Activated naive CD8-positive, alpha-beta T cell treated with anti-CD3 and anti-CD28 coated beads, Interleukin-2, amount 50 U/mL, for 24 hours (primary cell): Measurements from ENCODE around the gene KRT7.

ENCODE experiments used
- ATAC-seq: fragments of 150-1000 bp; cut with Tn5 transposase; one replicate; pipeline ENCODE4 v1.10.0; 2021
- DNase-seq: peaks from one replicate; pipeline ENCODE4 v3.0.0; 2021
- H3K27ac Mint-ChIP-seq: one replicate; pipeline ENCODE4 v1.8.0; 2021; ENCODE audit warnings: mild to moderate bottlenecking, mixed read lengths
- H3K27me3 Mint-ChIP-seq: one replicate; pipeline ENCODE4 v1.8.0; 2021; ENCODE audit warnings: mixed read lengths
- H3K36me3 Mint-ChIP-seq: one replicate; pipeline ENCODE4 v1.8.0; 2021; ENCODE audit warnings: low read depth, mixed read lengths
- H3K4me1 Mint-ChIP-seq: one replicate; pipeline ENCODE4 v1.8.0; 2021; ENCODE audit warnings: mixed read lengths
- H3K4me3 Mint-ChIP-seq: one replicate; pipeline ENCODE4 v1.8.0; 2021; ENCODE audit warnings: mild to moderate bottlenecking, moderate library complexity, mixed read lengths
- H3K9me3 Mint-ChIP-seq: one replicate; pipeline ENCODE4 v1.8.0; 2021; ENCODE audit warnings: mixed read lengths

The KRT7 gene

GRCh38 chr12:52228366-52228765 lies 4.7 kb upstream of the KRT7 start:
- no peak for DNase-seq
- no peaks in the 10 kb centered on the region for H3K9me3 Mint-ChIP-seq
- no peaks in the 10 kb centered on the region for H3K36me3 Mint-ChIP-seq
- H3K4me1 Mint-ChIP-seq: peaks cover 8% of the 10 kb centered on the region
- peaks cover 69% of the 10 kb centered on the region for H3K27me3 Mint-ChIP-seq
- H3K27ac Mint-ChIP-seq: no peak overlapping the region
- ATAC-seq: no peak
- H3K4me3 Mint-ChIP-seq: no peak overlapping the region

- Mint-ChIP-seq H3K36me3 (no peaks in the 10 kb centered on the region), H3K9me3 (no peaks in the 10 kb centered on the region), H3K4me3 (no peak overlapping the region), H3K27ac (no peak overlapping the region), H3K27me3 (peaks cover 70% of the 10 kb centered on the region), H3K4me1 (peaks cover 6% of the 10 kb centered on the region)
- DNase-seq (no peak), ATAC-seq (no peak)
Observed at GRCh38 chr12:52228931-52229330, 4.1 kb upstream of the KRT7 start.

GRCh38 chr12:52229836-52230343 lies 3.2 kb upstream of the KRT7 start:
- H3K9me3 Mint-ChIP-seq: no peaks in the 10 kb centered on the region
- DNase-seq (no peak), ATAC-seq (no peak)
- H3K27ac Mint-ChIP-seq: no peak overlapping the region
- peaks cover 3% of the 10 kb centered on the region for H3K4me1 Mint-ChIP-seq
- H3K36me3 Mint-ChIP-seq: no peaks in the 10 kb centered on the region
- peaks cover 70% of the 10 kb centered on the region for H3K27me3 Mint-ChIP-seq
- H3K4me3 Mint-ChIP-seq: no peak overlapping the region

GRCh38 chr12:52230364-52231281 lies 2.4 kb upstream of the KRT7 start:
- no peak for DNase-seq
- H3K9me3 Mint-ChIP-seq: no peaks in the 10 kb centered on the region
- peaks cover 71% of the 10 kb centered on the region for H3K27me3 Mint-ChIP-seq

GRCh38 chr12:52231305-52232202 lies 1.5 kb upstream of the KRT7 start:
- Mint-ChIP-seq H3K27me3 (peaks cover 66% of the 10 kb centered on the region), H3K4me3 (no peak overlapping the region), H3K27ac (no peak overlapping the region), H3K4me1 (peaks cover 2% of the 10 kb centered on the region), H3K36me3 (no peaks in the 10 kb centered on the region), H3K9me3 (no peaks in the 10 kb centered on the region)
- DNase-seq (no peak), ATAC-seq (no peak)

More at GRCh38 chr12:52230364-52231281, 2.4 kb upstream of the KRT7 start:
- Mint-ChIP-seq H3K36me3 (no peaks in the 10 kb centered on the region), H3K27ac (no peak overlapping the region), H3K4me1 (peaks cover 3% of the 10 kb centered on the region), H3K4me3 (no peak overlapping the region)
- ATAC-seq: no peak

- H3K4me3 Mint-ChIP-seq: no peak overlapping the region
- H3K27me3 Mint-ChIP-seq: peaks cover 59% of the 10 kb centered on the region
- peaks cover 2% of the 10 kb centered on the region for H3K4me1 Mint-ChIP-seq
- no peak for ATAC-seq
- no peak for DNase-seq
- no peak overlapping the region for H3K27ac Mint-ChIP-seq
- no peaks in the 10 kb centered on the region for H3K9me3 Mint-ChIP-seq
- H3K36me3 Mint-ChIP-seq: no peaks in the 10 kb centered on the region
Observed at GRCh38 chr12:52232203-52232673, 805 bp upstream of the KRT7 start.

- Mint-ChIP-seq H3K27me3 (peaks cover 54% of the 10 kb centered on the region), H3K9me3 (no peaks in the 10 kb centered on the region), H3K4me1 (peaks cover 2% of the 10 kb centered on the region), H3K27ac (no peak overlapping the region), H3K36me3 (no peaks in the 10 kb centered on the region), H3K4me3 (no peak overlapping the region)
- DNase-seq (no peak), ATAC-seq (no peak)
Observed at GRCh38 chr12:52233462-52234207, 592 bp downstream of the KRT7 start.

- Mint-ChIP-seq H3K27me3 (peaks cover 52% of the 10 kb centered on the region), H3K36me3 (no peaks in the 10 kb centered on the region), H3K4me1 (peaks cover 2% of the 10 kb centered on the region), H3K4me3 (no peak overlapping the region), H3K27ac (no peak overlapping the region), H3K9me3 (no peaks in the 10 kb centered on the region)
- DNase-seq: no peak
- ATAC-seq: no peak
Observed at GRCh38 chr12:52234223-52234810, 1.3 kb downstream of the KRT7 start.

- Mint-ChIP-seq H3K27me3 (peaks cover 45% of the 10 kb centered on the region), H3K36me3 (no peaks in the 10 kb centered on the region), H3K4me1 (peaks cover 2% of the 10 kb centered on the region), H3K9me3 (no peaks in the 10 kb centered on the region), H3K4me3 (no peak overlapping the region), H3K27ac (no peak overlapping the region)
- ATAC-seq (no peak), DNase-seq (no peak)
Observed at GRCh38 chr12:52235001-52235764, 2.1 kb downstream of the KRT7 start.

GRCh38 chr12:52235822-52236361 lies 2.8 kb downstream of the KRT7 start:
- ATAC-seq: no peak
- Mint-ChIP-seq H3K36me3 (no peaks in the 10 kb centered on the region), H3K4me3 (no peak overlapping the region), H3K27me3 (peaks cover 39% of the 10 kb centered on the region), H3K9me3 (no peaks in the 10 kb centered on the region), H3K27ac (no peak overlapping the region), H3K4me1 (peaks cover 2% of the 10 kb centered on the region)
- no peak for DNase-seq

GRCh38 chr12:52236386-52237050 lies 3.5 kb downstream of the KRT7 start:
- Mint-ChIP-seq H3K4me1 (peaks cover 3% of the 10 kb centered on the region), H3K27me3 (peaks cover 35% of the 10 kb centered on the region), H3K36me3 (no peaks in the 10 kb centered on the region), H3K27ac (no peak overlapping the region), H3K4me3 (no peak overlapping the region), H3K9me3 (no peaks in the 10 kb centered on the region)
- ATAC-seq (no peak), DNase-seq (no peak)

GRCh38 chr12:52238207-52238840 lies 5.3 kb downstream of the KRT7 start:
- no peak for ATAC-seq
- Mint-ChIP-seq H3K27ac (no peak overlapping the region), H3K36me3 (no peaks in the 10 kb centered on the region), H3K9me3 (no peaks in the 10 kb centered on the region), H3K4me1 (peaks cover 8% of the 10 kb centered on the region), H3K4me3 (no peak overlapping the region), H3K27me3 (peaks cover 23% of the 10 kb centered on the region)
- no peak for DNase-seq
